ENCODE measurements around the gene NR1D2. TPM values are rescaled to one million over a fixed set of nuclear protein-coding genes. Genes with fewer than 3 reads are reported as not detected.

The NR1D2 gene
- total RNA-seq, 1 experiment from 2014 or later: 24.0 TPM

GRCh38 chr3:23923786-23924185, 21.3 kb upstream of the NR1D2 start:
- Mint-ChIP-seq H3K4me3 (no peak overlapping the region), H3K27me3 (ENCODE audit: low read depth) (no peaks in the 10 kb centered on the region)

More at GRCh38 chr3:23923786-23924185, 21.3 kb upstream of the NR1D2 start:
- Histone ChIP-seq H3K9me3 (ENCODE audit: control insufficient read depth, low read depth, low read length) (no peaks in the 10 kb centered on the region), H3K79me2 (ENCODE audit: insufficient read depth, low read length) (no peaks in the 10 kb centered on the region), H3K14ac (ENCODE audit: insufficient read depth, low read length) (no peak overlapping the region), H3K9ac (ENCODE audit: extremely low read depth, insufficient read length, low read length) (no peak overlapping the region), H3K18ac (ENCODE audit: insufficient read length, low read depth, low read length) (no peak overlapping the region), H3K27ac (ENCODE audit: insufficient read length, low read depth, low read length) (no peak overlapping the region), H3T11ph (ENCODE audit: low read length) (no peak overlapping the region), H3K27me3 (ENCODE audit: insufficient read depth, low read length) (no peaks in the 10 kb centered on the region), H4K8ac (replicated peaks; ENCODE audit: insufficient read length, low read depth, low read length) (no peak overlapping the region), H3K23ac (ENCODE audit: insufficient read length, low read depth, low read length) (no peak overlapping the region), H4K91ac (ENCODE audit: insufficient read length, low read depth, low read length) (no peak overlapping the region), H2AFZ (ENCODE audit: low read length) (no peak overlapping the region), H3K79me1 (ENCODE audit: insufficient read depth, low read depth, low read length, poor library complexity, severe bottlenecking) (no peaks in the 10 kb centered on the region), H2BK20ac (ENCODE audit: low read depth, low read length, poor library complexity, severe bottlenecking) (no peak overlapping the region), H3K4ac (ENCODE audit: low read depth, low read length) (no peak overlapping the region), H2BK5ac (ENCODE audit: insufficient read length, low read length) (no peak overlapping the region), H2BK12ac (ENCODE audit: insufficient read length, low read depth, low read length) (no peak overlapping the region), H4K5ac (ENCODE audit: insufficient read length, low read depth, low read length) (no peak overlapping the region), H3K4me2 (ENCODE audit: insufficient read depth, insufficient read length, low read length) (no peak overlapping the region), H4K20me1 (ENCODE audit: control insufficient read depth, insufficient read depth, insufficient read length) (no peaks in the 10 kb centered on the region), H2BK120ac (ENCODE audit: low read depth, low read length, poor library complexity, severe bottlenecking) (no peak overlapping the region), H3K4me1 (ENCODE audit: insufficient read depth, low read length) (no peaks in the 10 kb centered on the region; the same call in 1 of the 2 replicates), H2BK15ac (ENCODE audit: low read depth, low read length) (no peak overlapping the region), H3K56ac (ENCODE audit: insufficient read length, low read depth, low read length) (no peak overlapping the region), H3K23me2 (ENCODE audit: insufficient read length, low read depth, low read length, poor library complexity, severe bottlenecking) (no peaks in the 10 kb centered on the region), H2AK5ac (ENCODE audit: insufficient read length, low read length) (no peak overlapping the region)
- no peak for DNase-seq
- 0 out of 7 replicates have a peak overlapping the region, but pooled peaks of 1 of the 3 experiments have one; percentile 50 for H3K27ac Mint-ChIP-seq
- peaks cover 15 to 29% (median 25%) of the 10 kb centered on the region in 3 experiments for H3K36me3 Mint-ChIP-seq (ENCODE audit: insufficient read depth in 1 of 3, low read depth in 3 of 3)
- no CpG with 5 or more reads among the region's 2 CpGs for WGBS (ENCODE audit: extremely low coverage, insufficient read length, low lambda C conversion rate)
- no peak for TF ChIP-seq CTCF (conservative IDR thresholded peaks at IDR 0.05)
- no peaks in the 10 kb centered on the region for H3K9me3 Mint-ChIP-seq
- peaks cover 13 to 21% of the 10 kb centered on the region in 2 experiments for H3K4me1 Mint-ChIP-seq
